Measurements from ENCODE around the gene PPARD.

DNA sequence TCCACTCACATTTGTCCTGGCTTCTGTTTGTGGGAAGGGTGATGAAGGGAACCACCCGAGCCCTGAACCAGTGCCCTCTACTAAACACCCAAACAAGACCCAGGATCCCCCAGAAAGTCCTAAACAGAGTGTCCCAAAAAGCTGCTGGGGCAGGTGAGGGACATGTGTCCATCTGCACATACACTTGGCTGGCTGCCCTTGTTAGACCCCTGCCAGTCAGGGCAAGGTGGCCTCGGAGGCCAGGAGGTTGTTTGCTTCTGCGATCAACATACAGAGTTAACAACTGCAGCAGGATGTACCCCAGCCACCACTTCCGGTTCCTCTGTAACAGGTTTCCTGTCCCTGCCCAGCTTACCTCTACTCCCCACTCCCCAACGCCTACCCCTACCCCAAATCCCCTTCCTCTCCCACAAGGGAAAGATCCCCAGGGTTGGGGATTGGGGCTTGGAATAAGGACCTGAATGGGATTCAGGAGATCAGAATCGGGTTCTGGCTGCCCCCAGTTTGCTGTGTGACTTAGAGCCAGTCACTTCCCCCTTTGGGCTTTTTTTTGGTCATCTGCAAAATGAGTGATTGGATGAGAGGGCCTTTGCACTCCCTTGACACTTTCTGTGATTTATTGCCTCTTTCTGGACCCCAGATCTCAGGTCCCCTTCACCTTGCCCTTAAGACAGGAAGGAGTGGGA, 30.8 kb upstream of the PPARD start:
- TF ChIP-seq, protein P1, sequence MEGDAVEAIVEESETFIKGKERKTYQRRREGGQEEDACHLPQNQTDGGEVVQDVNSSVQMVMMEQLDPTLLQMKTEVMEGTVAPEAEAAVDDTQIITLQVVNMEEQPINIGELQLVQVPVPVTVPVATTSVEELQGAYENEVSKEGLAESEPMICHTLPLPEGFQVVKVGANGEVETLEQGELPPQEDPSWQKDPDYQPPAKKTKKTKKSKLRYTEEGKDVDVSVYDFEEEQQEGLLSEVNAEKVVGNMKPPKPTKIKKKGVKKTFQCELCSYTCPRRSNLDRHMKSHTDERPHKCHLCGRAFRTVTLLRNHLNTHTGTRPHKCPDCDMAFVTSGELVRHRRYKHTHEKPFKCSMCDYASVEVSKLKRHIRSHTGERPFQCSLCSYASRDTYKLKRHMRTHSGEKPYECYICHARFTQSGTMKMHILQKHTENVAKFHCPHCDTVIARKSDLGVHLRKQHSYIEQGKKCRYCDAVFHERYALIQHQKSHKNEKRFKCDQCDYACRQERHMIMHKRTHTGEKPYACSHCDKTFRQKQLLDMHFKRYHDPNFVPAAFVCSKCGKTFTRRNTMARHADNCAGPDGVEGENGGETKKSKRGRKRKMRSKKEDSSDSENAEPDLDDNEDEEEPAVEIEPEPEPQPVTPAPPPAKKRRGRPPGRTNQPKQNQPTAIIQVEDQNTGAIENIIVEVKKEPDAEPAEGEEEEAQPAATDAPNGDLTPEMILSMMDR (IDR thresholded peaks at IDR 0.05; ENCODE audit: insufficient read depth, low read length) = no peak
- TF ChIP-seq, protein P2, sequence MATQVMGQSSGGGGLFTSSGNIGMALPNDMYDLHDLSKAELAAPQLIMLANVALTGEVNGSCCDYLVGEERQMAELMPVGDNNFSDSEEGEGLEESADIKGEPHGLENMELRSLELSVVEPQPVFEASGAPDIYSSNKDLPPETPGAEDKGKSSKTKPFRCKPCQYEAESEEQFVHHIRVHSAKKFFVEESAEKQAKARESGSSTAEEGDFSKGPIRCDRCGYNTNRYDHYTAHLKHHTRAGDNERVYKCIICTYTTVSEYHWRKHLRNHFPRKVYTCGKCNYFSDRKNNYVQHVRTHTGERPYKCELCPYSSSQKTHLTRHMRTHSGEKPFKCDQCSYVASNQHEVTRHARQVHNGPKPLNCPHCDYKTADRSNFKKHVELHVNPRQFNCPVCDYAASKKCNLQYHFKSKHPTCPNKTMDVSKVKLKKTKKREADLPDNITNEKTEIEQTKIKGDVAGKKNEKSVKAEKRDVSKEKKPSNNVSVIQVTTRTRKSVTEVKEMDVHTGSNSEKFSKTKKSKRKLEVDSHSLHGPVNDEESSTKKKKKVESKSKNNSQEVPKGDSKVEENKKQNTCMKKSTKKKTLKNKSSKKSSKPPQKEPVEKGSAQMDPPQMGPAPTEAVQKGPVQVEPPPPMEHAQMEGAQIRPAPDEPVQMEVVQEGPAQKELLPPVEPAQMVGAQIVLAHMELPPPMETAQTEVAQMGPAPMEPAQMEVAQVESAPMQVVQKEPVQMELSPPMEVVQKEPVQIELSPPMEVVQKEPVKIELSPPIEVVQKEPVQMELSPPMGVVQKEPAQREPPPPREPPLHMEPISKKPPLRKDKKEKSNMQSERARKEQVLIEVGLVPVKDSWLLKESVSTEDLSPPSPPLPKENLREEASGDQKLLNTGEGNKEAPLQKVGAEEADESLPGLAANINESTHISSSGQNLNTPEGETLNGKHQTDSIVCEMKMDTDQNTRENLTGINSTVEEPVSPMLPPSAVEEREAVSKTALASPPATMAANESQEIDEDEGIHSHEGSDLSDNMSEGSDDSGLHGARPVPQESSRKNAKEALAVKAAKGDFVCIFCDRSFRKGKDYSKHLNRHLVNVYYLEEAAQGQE (IDR thresholded peaks at IDR 0.05; ENCODE audit: insufficient replicate concordance, low read depth) = no peak
- 0 out of 2 replicates have a peak, but pooled peaks have one; percentile 41 for TF ChIP-seq POLR2AphosphoS5 (IDR thresholded peaks at IDR 0.05; ENCODE audit: low read depth)

All from HL-60 (cell line).